ENCODE data around the gene ATG7. TPM values are rescaled to one million over a fixed set of nuclear protein-coding genes. Genes with fewer than 3 reads are reported as not detected.

ATG7 gene
- total RNA-seq, result 49.0 and 51.7 TPM in 2 replicates

GRCh38 chr3:11271986-11272904 is at the start of gene ATG7:
ATG7 (plus strand) TSS chr3:11272397; CDS start chr3:11298696, 26,299 bp downstream.
- H3K4me3 Mint-ChIP-seq, result peak within 1 kb of the TSS; percentile 94
- TF ChIP-seq CTCF (IDR thresholded peaks at IDR 0.05), result no peak
- H3K27me3 Mint-ChIP-seq, result no peaks in the 10 kb centered on the region
- H3K9me3 Mint-ChIP-seq, result peaks cover under 1% of the 10 kb centered on the region
- peaks cover 26% of the 10 kb centered on the region for H3K36me3 Mint-ChIP-seq (ENCODE audit: low read depth)
- intact Hi-C loops (cut with micrococcal nuclease), result loop anchor here (1.0 to 5.0 kb wide), 4 partner anchors 17 to 1875 kb away; partner anchors contain the start of genes SETD5 and TAMM41
- H3K27ac Mint-ChIP-seq, result peak within 1 kb of the TSS; percentile 94
- ATAC-seq (ENCODE audit: low read depth), result peak; percentile 97
- CTCF ChIA-PET, result interaction anchor here (1.0 to 2.9 kb wide), 3 partner anchors 17 to 63 kb away, joined by 4 to 21 read pairs (median 5); no protein-coding TSS in a partner anchor
- peak; percentile 97 for DNase-seq
- H3K4me1 Mint-ChIP-seq, result peaks cover 29% of the 10 kb centered on the region
- POLR2A ChIA-PET, result interaction anchor here (0.6 to 3.9 kb wide), 15 partner anchors 14 to 1875 kb away, joined by 3 to 237 read pairs (median 5); partner anchors contain the start of genes CRELD1, TAMM41 and VGLL4

GRCh38 chr3:11224010-11224409 is 48.2 kb upstream of the ATG7 start:
- H3K36me3 Mint-ChIP-seq (ENCODE audit: low read depth), result no peaks in the 10 kb centered on the region
- POLR2A ChIA-PET, result no interaction called here
- ATAC-seq (ENCODE audit: low read depth) (no peak), DNase-seq (no peak)
- no peaks in the 10 kb centered on the region for H3K9me3 Mint-ChIP-seq
- intact Hi-C loops (cut with micrococcal nuclease), result no loop called here
- H3K4me3 Mint-ChIP-seq, result no peak overlapping the region
- no peak overlapping the region for H3K27ac Mint-ChIP-seq
- TF ChIP-seq CTCF (IDR thresholded peaks at IDR 0.05), result no peak
- CTCF ChIA-PET, result no interaction called here
- peaks cover 4% of the 10 kb centered on the region for H3K27me3 Mint-ChIP-seq
- peaks cover 22% of the 10 kb centered on the region for H3K4me1 Mint-ChIP-seq

- H3K4me3 Mint-ChIP-seq, result no peak overlapping the region
- intact Hi-C loops (cut with micrococcal nuclease), result loop anchor here (5.0 kb wide), 1 partner anchor 622 kb away; the partner anchor contains the start of gene TAMM41
- no peak overlapping the region for H3K27ac Mint-ChIP-seq
- H3K4me1 Mint-ChIP-seq, result peaks cover 22% of the 10 kb centered on the region
- ATAC-seq (ENCODE audit: low read depth), result no peak
- DNase-seq, result no peak
- H3K36me3 Mint-ChIP-seq (ENCODE audit: low read depth), result no peaks in the 10 kb centered on the region
- POLR2A ChIA-PET, result no interaction called here
- H3K9me3 Mint-ChIP-seq, result no peaks in the 10 kb centered on the region
- CTCF ChIA-PET, result interaction anchor here (0.6 kb wide), 1 partner anchor 9 kb away, joined by 4 read pairs; no protein-coding TSS in a partner anchor
- peaks cover 4% of the 10 kb centered on the region for H3K27me3 Mint-ChIP-seq
- no peak for TF ChIP-seq CTCF (IDR thresholded peaks at IDR 0.05)
These were observed 47.3 kb upstream of the ATG7 start for GRCh38 chr3:11224870-11225229.

- Mint-ChIP-seq H3K27me3 (peaks cover 4% of the 10 kb centered on the region), H3K9me3 (no peaks in the 10 kb centered on the region), H3K4me3 (no peak overlapping the region), H3K36me3 (ENCODE audit: low read depth) (no peaks in the 10 kb centered on the region), H3K4me1 (peaks cover 22% of the 10 kb centered on the region), H3K27ac (no peak overlapping the region)
- TF ChIP-seq CTCF (IDR thresholded peaks at IDR 0.05), result no peak
- CTCF ChIA-PET, result interaction anchor here (0.7 kb wide), 1 partner anchor 244 kb away, joined by 3 read pairs; no protein-coding TSS in a partner anchor
- ATAC-seq (ENCODE audit: low read depth) (no peak), DNase-seq (no peak)
- POLR2A ChIA-PET, result no interaction called here
- intact Hi-C loops (cut with micrococcal nuclease), result loop anchor here (5.0 kb wide), 1 partner anchor 621 kb away; the partner anchor contains the start of gene TAMM41
These were observed 46.2 kb upstream of the ATG7 start for GRCh38 chr3:11226042-11226370.

GRCh38 chr3:11228041-11228440 is 44.2 kb upstream of the ATG7 start:
- ChIA-PET CTCF (interaction anchor here (1.3 kb wide), 1 partner anchor 8 kb away, joined by 3 read pairs; no protein-coding TSS in a partner anchor), POLR2A (interaction anchor here (0.9 to 1.1 kb wide), 2 partner anchors 44 to 495 kb away, joined by 3 to 8 read pairs; partner anchors contain the start of gene ATG7)
- intact Hi-C loops (cut with micrococcal nuclease), result loop anchor here (5.0 kb wide), 1 partner anchor 619 kb away; the partner anchor contains the start of gene TAMM41
- Mint-ChIP-seq H3K27ac (no peak overlapping the region), H3K27me3 (peaks cover 8% of the 10 kb centered on the region), H3K4me3 (no peak overlapping the region), H3K4me1 (peaks cover 22% of the 10 kb centered on the region), H3K36me3 (ENCODE audit: low read depth) (no peaks in the 10 kb centered on the region), H3K9me3 (no peaks in the 10 kb centered on the region)
- no peak for TF ChIP-seq CTCF (IDR thresholded peaks at IDR 0.05)
- ATAC-seq (ENCODE audit: low read depth) (no peak), DNase-seq (no peak)

Data from activated B cell treated with CpG ODN at 0.5 μM for 24 hours (primary cell).